HG03457 (cell line): Measurements from ENCODE around the gene DNAJB13.

Experiments used
- ATAC-seq: cut with Tn5 transposase; IDR thresholded peaks from one replicate; pipeline ENCODE4 v1.9.1; 2021; ENCODE audit warnings: moderate number of reproducible peaks; ENCODE audit not compliant: unreplicated experiment

DNAJB13 gene

DNA sequence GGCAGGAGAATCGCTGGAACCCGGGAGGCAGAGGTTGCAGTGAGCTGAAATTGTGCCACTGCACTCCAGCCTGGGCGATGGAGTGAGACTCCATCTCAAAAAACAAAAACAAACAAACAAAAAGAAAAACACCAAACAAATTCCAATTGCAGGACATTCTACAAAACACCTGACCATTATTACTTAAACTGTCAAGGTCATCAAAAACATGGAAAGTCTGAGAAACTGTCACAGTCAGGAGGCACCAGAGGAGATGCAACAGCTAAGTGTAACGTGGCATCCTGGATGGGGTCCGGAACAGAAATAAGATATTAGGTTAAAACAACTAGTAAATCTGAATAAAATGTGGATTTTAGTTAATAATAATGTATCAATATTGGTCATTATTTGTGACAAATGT is 914 bp upstream of the DNAJB13 start:
- no peak for ATAC-seq

GRCh38 chr11:73951797-73952196 is 971 bp downstream of the DNAJB13 start:
- no peak for ATAC-seq

DNA sequence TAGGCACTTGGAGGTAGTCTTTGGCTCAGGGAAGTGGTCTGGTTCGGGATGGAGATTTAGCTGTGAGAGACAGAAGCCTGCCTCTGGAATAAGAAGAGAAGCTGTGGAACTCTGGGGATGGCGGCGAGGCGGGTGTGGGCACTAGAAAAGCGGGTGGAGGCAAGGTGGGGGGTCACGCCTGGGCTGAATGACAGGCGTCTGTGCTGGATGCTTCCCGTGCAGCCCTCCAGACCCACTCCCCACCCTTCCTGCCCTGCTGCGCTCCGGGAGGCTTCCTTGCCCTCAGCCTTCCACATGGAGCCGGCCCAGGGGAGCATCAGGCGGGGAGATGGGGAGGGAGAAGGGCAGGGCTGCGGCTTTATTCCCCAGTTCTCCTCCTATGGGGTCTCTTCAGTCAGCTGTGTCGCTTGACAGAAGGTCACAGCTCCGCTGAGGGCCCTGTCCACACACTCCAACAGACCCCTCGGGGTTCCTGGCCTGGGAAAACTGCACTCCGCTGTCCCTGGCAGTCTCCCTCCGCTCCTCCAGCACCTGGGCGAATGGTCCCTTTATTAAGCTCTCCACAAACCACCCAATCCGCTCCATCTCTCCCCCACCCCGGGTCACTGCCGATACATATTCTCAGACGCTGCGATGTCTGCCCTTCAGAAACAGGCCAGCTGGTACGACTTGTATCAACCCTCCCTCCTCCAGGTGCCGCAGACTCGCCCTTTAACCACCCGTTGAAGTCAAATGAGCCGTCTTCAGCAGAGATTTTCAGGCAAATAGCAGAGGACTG is 6.2 kb downstream of the DNAJB13 start:
- ATAC-seq = no peak

DNA sequence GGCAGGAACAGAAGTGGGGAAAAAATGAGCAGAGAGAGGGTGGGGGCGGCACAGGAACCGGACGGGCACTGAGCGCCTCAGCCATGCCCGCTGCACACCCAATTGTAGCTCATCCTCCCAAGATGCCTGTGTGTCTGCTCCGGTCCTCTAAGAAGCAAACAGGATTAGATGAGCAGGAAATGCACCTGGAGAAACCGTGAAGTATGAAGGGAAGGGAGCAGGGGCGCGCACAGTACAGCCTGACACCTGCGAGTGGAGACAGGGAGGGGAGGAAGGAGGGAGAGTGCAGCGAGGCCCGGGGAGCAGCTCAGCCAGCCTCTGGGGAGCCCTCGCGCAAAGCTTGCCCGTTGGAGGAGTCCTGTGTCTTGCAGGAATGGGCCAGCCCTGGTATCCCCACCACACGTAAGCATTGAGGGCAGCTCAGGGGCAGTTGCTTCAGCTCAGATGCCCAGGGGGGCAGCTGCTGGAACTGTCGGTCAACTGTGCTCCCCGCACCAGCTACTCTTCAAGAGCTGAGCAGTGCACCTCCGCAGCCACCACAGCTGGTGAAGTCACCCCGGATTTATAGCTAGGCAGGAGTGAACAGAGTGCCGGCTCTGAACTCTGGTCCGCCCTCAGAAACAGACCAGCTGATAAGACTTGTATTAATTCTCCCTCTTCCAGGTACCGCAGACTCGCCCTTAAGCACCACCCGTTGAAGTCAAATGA is 7.0 kb downstream of the DNAJB13 start:
- no peak for ATAC-seq

DNA sequence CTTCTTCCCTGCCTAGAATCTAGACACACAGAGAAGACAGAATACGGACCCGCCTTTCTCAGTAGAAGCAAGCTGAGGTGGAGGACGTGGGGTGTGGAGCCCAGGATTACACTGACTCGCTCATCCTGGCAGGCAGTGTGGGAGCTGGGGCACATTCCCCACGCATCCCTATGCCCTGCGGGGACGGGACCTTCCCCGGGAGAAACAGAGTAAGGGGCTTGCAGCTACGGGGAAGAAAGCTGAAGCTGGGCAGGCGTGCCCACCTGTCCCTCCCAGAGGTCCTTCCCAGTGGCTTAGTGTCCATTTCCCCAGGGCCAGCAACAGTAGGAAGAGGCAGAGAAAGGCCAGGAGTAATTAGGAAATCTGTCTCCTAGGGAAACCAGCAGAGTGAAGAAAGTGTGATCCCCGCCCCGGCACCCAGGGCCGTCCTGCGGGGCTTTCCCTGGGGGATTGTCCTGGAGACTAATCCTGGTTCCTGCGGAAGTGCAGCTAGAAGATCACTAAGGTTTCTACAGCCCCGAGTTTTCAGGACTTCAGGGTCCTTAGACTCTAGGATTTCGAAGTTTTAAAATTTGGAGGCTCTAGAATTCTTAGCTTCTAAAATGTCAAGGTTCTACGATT is 7.8 kb downstream of the DNAJB13 start:
- no peak for ATAC-seq

DNA sequence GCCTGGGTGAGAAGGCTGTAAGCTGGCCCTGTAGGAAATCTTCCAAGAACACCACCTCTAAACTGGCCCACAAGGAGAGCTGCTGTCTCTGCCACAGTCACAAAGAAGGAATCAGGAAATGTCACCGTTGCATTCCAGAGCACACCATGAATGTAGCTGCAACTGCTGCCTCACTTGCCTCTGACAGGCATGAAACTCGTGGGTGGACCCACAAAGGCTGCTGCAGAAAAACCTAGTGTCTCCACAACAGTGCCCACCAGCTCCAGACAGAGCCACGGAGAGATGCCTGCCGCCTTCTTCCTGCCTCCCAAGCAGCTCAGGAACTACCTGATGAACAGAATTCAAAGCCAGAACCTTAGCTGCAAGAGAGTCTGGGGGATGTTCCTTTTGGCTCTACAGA is 10.5 kb downstream of the DNAJB13 start:
- ATAC-seq = no peak

GRCh38 chr11:73962101-73962705 is 11.4 kb downstream of the DNAJB13 start:
- ATAC-seq = no peak

DNA sequence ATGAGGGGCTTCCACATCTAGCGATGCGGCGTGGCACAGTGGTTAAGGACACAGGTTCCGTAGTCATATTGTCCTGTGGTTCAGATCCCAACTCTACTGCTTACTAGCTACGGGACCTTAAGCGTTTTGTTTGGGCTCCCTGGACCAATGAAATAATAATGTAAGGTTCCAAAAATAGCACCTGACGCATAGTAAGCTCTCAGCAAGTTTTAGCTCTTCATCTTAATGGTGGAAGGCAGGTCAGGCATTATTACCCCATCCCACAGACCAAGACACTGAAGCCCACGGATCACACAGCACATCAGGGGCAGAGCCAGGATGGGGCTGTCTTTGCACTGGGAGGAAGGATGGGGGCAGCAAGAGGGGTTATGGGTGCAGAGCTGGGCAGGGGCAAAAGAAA is 13.0 kb downstream of the DNAJB13 start:
- ATAC-seq = no peak

- no peak for ATAC-seq
Measured at GRCh38 chr11:73965076-73965763, 14.4 kb downstream of the DNAJB13 start.

- no peak for ATAC-seq
Measured at GRCh38 chr11:73965764-73966121, 14.9 kb downstream of the DNAJB13 start.

- ATAC-seq = no peak
Measured at GRCh38 chr11:73968356-73968966, 17.6 kb downstream of the DNAJB13 start.

DNA sequence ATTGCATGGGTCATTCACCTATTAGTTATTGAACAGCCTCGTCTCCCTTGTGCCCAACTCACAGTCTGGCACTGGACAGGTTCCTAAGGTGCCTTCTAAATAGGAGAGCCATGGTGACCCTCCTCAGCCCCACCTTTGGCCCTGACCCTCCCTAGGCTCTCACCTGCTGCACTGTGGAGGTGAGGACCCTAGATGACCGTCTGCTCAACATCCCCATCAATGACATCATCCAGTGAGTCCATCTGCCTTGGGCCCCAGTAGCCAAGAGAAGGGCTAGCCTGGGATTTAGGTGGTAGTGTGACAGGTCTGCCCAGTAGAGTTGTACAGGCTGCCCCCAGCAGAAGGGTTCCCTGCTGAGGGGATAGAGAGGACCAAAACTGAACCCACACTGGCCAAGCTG is 18.3 kb downstream of the DNAJB13 start:
- ATAC-seq = no peak

GRCh38 chr11:73969991-73970800 is 19.4 kb downstream of the DNAJB13 start:
- no peak for ATAC-seq

DNA sequence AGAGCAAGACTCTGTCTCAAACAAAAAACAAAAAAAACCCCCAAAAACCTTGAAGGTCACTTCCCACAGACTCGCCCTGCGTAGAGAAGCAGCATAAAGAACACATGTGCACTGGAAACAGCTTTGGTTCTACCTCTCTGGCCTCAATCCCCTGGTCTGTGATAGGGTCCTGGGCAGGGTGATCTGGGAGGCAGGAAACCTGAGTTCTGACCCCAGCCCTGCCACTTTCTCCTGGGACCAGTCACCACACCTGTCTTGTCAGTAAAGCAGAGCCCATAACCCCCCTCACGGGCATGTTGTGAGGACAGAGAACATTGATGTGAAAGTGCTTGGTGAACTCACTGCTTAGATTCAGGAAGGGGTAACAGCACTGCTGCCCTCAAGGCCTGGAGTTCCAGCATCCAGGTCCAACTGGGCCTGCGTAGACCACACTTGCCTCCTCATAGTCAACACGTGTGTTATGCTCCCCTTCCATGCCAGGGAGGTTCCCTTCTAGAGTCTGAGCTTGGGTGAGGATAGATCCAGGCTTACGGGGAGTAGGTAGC is 20.4 kb downstream of the DNAJB13 start:
- no peak for ATAC-seq

GRCh38 chr11:73972187-73972586 is 21.4 kb downstream of the DNAJB13 start:
- ATAC-seq = no peak

DNA sequence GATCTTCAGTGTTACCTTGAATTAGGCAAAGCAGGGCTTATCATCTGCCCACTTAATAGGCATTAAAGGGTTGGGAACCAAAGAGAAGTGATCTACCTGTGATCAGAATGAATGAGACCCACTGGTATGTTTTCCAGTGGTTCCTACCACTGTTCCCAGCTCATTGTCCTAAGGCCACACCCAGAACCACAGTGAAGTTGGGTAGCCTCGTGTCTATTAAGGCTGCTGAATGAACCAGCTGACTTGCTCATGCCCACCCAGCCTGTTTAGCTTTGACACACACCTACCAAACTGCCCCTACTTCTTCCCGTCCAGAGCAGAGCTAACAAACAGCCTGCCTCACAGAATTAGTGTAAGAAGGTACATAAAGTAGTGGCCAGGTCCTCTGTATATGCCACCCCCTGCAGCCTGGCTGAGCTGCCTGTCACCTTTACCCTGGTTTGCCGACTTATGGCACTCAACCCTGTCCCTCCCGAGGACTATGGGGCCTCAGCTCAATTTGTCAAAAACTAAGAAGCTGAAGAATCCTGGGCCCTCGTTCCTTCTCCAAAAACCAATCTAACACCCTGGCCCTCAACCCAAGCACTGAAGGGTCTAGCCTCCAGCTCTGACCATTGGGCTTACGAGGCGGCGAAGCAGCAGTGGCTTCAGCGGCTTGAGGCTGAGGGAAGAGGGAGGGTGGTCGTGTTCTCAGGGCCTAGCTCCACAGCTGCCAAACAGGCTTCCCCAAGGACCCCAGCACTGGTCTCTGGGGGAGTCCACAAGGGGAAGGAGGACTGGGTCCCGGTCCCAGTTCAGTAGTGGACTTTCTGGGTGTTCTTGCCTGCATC is 22.0 kb downstream of the DNAJB13 start:
- no peak for ATAC-seq

- no peak for ATAC-seq
Measured at GRCh38 chr11:73974604-73975478, 24.0 kb downstream of the DNAJB13 start.

- ATAC-seq = no peak
Measured at GRCh38 chr11:73975479-73975757, 24.6 kb downstream of the DNAJB13 start.
